ENCODE measurements around the gene KRTAP10-6.
"Not testable (repeated sequence)": the region's sequence is repeated elsewhere in the genome, so short reads cannot be mapped to it uniquely, and the experiment has no call there.

Gene KRTAP10-6

DNA sequence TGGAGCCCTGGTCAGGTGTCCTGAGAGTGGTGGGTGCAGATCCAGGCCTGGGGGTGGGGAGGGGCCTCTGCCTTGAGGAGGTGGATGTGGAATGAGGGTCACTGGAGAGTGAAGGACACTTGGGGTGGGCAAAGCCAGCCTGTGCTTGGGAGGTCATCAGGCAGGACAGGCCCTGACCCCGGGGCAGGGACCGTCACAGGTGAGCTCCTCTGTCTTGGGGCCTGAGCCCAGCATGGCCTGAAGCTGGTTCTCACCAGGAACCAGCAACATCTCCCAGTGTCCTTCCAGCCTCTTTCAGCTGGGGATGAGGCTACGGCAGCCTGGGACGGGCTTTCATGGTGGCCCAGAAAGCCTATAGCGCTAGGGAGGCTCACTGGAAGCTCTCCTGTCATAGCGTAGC is 40.2 kb downstream of the KRTAP10-6 start:
- DNase-seq = no peak

DNA sequence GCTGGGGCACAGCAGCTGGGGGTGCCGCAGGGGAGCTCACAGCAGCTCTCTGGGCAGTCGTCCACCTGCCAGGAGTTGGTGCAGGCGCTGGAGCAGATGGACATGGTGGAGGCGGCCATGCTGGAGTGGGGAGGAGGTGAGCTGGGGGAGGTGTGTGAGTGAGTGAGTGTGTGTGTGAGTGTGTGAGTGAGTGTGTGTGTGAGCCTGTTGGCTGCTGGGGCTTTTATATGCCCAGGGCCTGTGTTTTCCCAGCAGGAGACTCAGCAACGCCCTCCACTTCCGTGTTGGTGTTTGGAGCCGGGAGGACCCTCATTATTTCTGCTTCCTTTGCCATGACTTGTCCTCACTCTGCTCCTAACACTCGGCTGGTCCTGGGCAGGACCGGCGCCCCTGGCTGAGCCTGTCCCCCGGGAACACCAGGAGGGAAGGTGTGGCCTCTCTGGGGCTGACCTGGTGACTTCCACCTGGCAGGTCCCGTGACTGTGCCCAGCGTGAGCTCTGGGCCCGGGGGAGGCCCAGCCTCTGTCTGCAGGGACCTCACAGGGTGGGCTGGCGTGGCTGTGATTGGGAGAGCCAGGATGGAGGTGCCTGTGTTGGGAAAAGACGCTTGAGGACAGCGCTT is 40.9 kb downstream of the KRTAP10-6 start, which contains the start of gene KRTAP10-2:
KRTAP10-2 (minus strand) TSS at position 166 of the 622 bp plus-strand sequence; CDS start at position 119, 47 bp downstream.
- DNase-seq = peak; percentile 77

- DNase-seq = no peak
These were observed 41.5 kb downstream of the KRTAP10-6 start for GRCh38 chr21:44550807-44551206.

GRCh38 chr21:44550285-44550684 is 42.0 kb downstream of the KRTAP10-6 start:
- not testable (repeated sequence) for DNase-seq

DNA sequence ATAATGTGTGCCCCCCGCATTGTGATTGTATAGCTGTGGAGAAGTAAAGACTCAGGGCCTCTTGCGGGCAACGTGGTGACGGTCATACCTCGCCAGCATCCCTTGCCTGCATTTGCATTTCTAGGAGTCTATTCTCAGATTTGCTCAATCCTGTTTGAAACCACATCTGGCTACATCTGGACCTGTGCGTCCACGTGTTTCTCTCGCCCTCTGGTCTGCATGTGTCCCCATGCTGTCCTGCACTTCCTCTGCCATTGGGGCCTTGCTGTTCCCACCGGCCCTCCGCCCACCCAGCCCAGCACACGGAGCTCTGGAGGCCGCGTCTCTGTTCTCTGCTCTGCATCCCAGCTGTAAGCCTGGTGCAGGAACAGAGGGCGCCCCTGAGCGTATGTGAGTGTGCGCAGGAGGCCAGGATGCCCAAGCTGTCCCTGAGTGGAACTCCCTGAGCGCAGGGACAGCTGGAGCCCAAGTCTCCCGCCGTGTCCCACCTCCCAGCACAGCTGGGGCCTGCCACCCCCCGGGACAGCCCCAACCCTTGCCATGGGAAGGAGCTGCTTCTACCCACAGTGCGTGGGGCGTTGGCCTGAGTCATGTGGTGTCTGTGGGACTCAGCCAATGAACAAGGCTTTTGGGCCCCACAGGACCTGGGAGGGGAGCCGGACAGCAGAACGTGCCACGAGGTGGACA is 42.6 kb downstream of the KRTAP10-6 start:
- DNase-seq = no peak

GRCh38 chr21:44548922-44549321 is 43.4 kb downstream of the KRTAP10-6 start:
- DNase-seq = no peak

DNA sequence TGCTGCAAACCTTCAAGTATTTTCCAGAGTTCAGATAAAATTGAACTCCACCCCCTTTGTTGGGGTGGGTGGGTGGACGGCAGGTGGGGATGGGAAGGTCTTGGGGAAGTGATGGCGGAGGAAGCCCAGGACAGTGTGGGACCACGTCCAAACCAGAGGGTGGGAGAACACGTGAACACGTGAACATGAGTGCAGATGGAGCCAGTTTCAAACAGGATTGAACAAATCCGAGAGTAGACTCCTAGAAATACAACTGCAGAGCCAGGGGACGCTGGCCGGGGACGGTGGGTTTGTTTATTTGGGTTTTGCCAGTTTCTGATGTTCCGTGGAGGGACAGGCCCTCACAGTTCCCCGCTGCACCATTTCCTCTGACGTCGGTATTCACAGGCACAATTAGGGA is 43.9 kb downstream of the KRTAP10-6 start:
- no peak for DNase-seq

- no peak for DNase-seq
These were observed 44.5 kb downstream of the KRTAP10-6 start for GRCh38 chr21:44547656-44548331.

- DNase-seq = no peak
These were observed 47.7 kb downstream of the KRTAP10-6 start for GRCh38 chr21:44544566-44544965.

GRCh38 chr21:44542716-44543115 is 49.6 kb downstream of the KRTAP10-6 start:
- no peak for DNase-seq
